ENCODE measurements around the gene TAF13.
"Not testable (repeated sequence)": the region's sequence is repeated elsewhere in the genome, so short reads cannot be mapped to it uniquely, and the experiment has no call there.

TAF13 gene

DNA sequence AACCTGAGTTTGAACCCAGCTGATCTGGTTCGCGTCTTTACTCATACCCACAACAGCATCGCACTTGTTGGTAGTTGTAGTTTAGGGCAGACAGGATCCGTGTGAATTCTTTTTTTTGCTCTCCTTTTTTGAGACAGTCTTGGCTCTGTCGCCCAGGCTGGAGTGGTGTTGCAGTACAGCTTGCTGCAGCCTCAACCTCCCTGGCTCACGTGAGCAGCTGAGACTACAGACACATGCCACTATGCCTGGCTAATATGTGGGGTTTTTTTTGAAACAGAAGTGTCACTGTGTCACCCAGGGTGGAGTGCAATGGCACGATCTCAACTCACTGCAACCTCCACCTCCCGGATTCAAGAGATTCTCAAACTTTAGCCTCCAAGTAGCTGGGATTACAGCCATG lies 7.9 kb downstream of the TAF13 start:
- TF ChIP-seq FOXP2 (optimal IDR thresholded peaks at IDR 0.05; ENCODE audit: control extremely low read depth, extremely low read length, insufficient read depth) (no peak), POLR2AphosphoS5 (IDR thresholded peaks at IDR 0.05; ENCODE audit: borderline replicate concordance, low read depth, low read length) (no peak), EZH2 (IDR thresholded peaks at IDR 0.05) (no peak)
- no peak overlapping the region for H3K27ac ChIP-seq
- no peak for DNase-seq (ENCODE audit: low read depth, low spot score)
- H3K9ac ChIP-seq (ENCODE audit: insufficient read length) = no peak overlapping the region
- H3K4me3 ChIP-seq = no peak overlapping the region
- H3K36me3 ChIP-seq (ENCODE audit: insufficient read depth, low read length) = peaks cover 33% of the 10 kb centered on the region
- no peaks in the 10 kb centered on the region for H3K9me3 ChIP-seq (ENCODE audit: low read depth, low read length)

DNA sequence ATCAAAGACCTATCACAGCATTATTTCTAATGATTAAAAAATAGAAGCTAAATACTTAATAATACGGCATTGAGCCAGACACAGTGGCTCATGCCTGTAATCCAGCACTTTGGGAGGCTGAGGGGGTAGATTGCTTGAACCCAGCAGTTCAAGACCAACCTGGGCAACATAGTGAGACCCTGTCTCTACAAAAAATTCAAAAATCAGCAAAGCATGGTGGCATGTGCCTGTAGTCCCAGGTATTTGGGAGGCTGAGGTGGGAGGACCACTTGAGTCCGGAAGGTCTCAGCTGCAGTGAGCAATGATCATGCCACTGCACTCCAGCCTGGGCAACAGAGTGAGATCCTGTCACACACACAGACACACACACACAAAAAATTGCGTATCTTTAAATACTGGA lies 10.7 kb downstream of the TAF13 start:
- H3K9ac ChIP-seq (ENCODE audit: insufficient read length) = no peak overlapping the region
- H3K4me3 ChIP-seq = no peak overlapping the region
- no peaks in the 10 kb centered on the region for H3K9me3 ChIP-seq (ENCODE audit: low read depth, low read length)
- H3K36me3 ChIP-seq (ENCODE audit: insufficient read depth, low read length) = peaks cover 33% of the 10 kb centered on the region
- TF ChIP-seq FOXP2 (optimal IDR thresholded peaks at IDR 0.05; ENCODE audit: control extremely low read depth, extremely low read length, insufficient read depth) (no peak), POLR2AphosphoS5 (IDR thresholded peaks at IDR 0.05; ENCODE audit: borderline replicate concordance, low read depth, low read length) (no peak), EZH2 (IDR thresholded peaks at IDR 0.05) (no peak)
- no peak for DNase-seq (ENCODE audit: low read depth, low spot score)
- H3K27ac ChIP-seq = no peak overlapping the region

DNA sequence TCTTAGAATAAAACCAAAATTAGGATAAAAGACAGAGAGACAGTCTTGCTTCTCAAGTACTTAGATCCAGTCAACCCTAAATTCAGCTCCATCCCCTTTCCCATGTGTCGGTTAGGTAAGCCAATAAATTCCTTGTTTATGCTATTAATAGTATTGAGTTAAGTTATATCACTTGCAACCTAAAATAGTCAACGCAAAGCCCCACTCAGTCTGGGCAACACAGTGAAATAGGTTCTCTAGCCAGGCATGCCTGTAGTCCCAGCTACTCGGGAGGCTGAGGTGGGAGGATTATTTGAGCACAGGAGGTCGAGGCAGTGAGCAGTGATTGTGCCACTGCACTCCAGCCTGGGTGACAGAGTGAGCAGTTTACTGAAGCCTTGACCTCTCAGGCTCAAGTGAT lies 14.6 kb downstream of the TAF13 start:
- Histone ChIP-seq H3K9ac (ENCODE audit: insufficient read length) (no peak overlapping the region), H3K36me3 (ENCODE audit: insufficient read depth, low read length) (peaks cover 15% of the 10 kb centered on the region), H3K4me3 (no peak overlapping the region), H3K27ac (no peak overlapping the region), H3K9me3 (ENCODE audit: low read depth, low read length) (no peaks in the 10 kb centered on the region)
- no peak for DNase-seq (ENCODE audit: low read depth, low spot score)
- TF ChIP-seq EZH2 (IDR thresholded peaks at IDR 0.05) = no peak
- TF ChIP-seq FOXP2 (optimal IDR thresholded peaks at IDR 0.05; ENCODE audit: control extremely low read depth, extremely low read length, insufficient read depth) = no peak
- TF ChIP-seq POLR2AphosphoS5 (IDR thresholded peaks at IDR 0.05; ENCODE audit: borderline replicate concordance, low read depth, low read length) = no peak

DNA sequence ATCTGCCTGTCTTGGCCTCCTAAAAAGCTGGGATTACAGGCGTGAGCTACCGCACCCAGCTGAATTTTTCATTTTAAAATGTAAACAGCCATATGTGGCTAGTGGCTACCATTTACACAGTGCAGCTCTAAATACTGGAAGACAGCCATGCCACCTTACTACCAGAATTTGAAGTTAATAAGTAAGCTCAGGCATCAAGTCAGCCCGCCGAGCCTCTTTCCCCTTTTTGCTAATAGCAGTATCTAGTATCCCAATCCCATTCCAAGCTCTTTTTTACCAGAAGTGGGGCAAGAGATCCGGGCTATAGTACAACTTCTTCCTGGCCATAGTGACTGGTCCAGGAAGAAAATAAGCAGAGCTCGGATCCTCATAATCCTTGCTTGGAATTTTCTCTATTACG lies 15.1 kb downstream of the TAF13 start:
- H3K4me3 ChIP-seq = no peak overlapping the region
- H3K9me3 ChIP-seq (ENCODE audit: low read depth, low read length) = no peaks in the 10 kb centered on the region
- H3K27ac ChIP-seq = no peak overlapping the region
- H3K9ac ChIP-seq (ENCODE audit: insufficient read length) = no peak overlapping the region
- DNase-seq (ENCODE audit: low read depth, low spot score) = no peak
- H3K36me3 ChIP-seq (ENCODE audit: insufficient read depth, low read length) = peaks cover 11% of the 10 kb centered on the region
- TF ChIP-seq EZH2 (IDR thresholded peaks at IDR 0.05) (no peak), FOXP2 (optimal IDR thresholded peaks at IDR 0.05; ENCODE audit: control extremely low read depth, extremely low read length, insufficient read depth) (no peak), POLR2AphosphoS5 (IDR thresholded peaks at IDR 0.05; ENCODE audit: borderline replicate concordance, low read depth, low read length) (no peak)

DNA sequence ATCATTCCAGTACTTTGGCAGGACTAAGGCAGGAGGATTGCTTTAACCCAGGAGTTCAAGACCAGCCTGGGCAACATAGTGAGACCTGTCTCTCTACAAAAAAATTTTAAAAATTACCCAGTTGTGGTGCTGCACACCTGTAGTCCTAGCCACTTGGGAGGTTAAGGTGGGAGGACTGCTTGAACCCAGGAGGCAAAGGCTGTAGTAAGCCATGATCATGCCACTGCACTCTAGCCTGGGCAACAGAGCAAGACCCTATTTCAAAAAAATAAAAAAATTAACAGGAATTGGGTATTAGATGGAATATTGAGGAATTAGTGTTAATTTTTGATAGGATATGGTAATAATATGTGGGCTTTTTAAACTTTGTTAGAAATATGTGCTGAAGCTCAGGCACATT lies 16.8 kb downstream of the TAF13 start:
- no peak for DNase-seq (ENCODE audit: low read depth, low spot score)
- no peaks in the 10 kb centered on the region for H3K9me3 ChIP-seq (ENCODE audit: low read depth, low read length)
- no peak overlapping the region for H3K4me3 ChIP-seq
- H3K27ac ChIP-seq = no peak overlapping the region
- no peak for TF ChIP-seq FOXP2 (optimal IDR thresholded peaks at IDR 0.05; ENCODE audit: control extremely low read depth, extremely low read length, insufficient read depth)
- no peak for TF ChIP-seq POLR2AphosphoS5 (IDR thresholded peaks at IDR 0.05; ENCODE audit: borderline replicate concordance, low read depth, low read length)
- TF ChIP-seq EZH2 (IDR thresholded peaks at IDR 0.05) = no peak
- no peak overlapping the region for H3K9ac ChIP-seq (ENCODE audit: insufficient read length)
- peaks cover 6% of the 10 kb centered on the region for H3K36me3 ChIP-seq (ENCODE audit: insufficient read depth, low read length)

DNA sequence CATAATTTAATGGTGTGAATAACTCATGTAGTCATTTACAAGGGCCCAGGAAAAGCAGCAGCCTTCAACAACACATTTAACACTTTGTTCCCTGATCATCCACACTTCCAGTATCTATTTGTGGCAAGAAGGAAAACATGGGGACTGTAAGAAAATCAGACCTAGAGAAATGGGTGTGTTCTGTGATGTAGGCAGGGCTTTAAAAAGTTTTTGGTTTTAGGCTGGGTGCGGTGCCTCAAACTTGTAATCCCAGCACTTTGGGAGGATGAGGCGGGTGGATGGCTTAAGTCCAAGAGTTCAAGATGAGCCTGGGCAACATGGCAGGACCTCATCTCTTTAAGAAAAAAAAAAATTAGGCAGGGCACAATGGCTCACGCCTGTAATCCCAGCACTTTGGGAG lies 19.7 kb downstream of the TAF13 start:
- no peak for DNase-seq (ENCODE audit: low read depth, low spot score)
- Histone ChIP-seq H3K4me3 (no peak overlapping the region), H3K27ac (no peak overlapping the region), H3K36me3 (ENCODE audit: insufficient read depth, low read length) (no peaks in the 10 kb centered on the region), H3K9ac (ENCODE audit: insufficient read length) (no peak overlapping the region), H3K9me3 (ENCODE audit: low read depth, low read length) (no peaks in the 10 kb centered on the region)
- TF ChIP-seq FOXP2 (optimal IDR thresholded peaks at IDR 0.05; ENCODE audit: control extremely low read depth, extremely low read length, insufficient read depth) (no peak), POLR2AphosphoS5 (IDR thresholded peaks at IDR 0.05; ENCODE audit: borderline replicate concordance, low read depth, low read length) (no peak), EZH2 (IDR thresholded peaks at IDR 0.05) (no peak)

DNA sequence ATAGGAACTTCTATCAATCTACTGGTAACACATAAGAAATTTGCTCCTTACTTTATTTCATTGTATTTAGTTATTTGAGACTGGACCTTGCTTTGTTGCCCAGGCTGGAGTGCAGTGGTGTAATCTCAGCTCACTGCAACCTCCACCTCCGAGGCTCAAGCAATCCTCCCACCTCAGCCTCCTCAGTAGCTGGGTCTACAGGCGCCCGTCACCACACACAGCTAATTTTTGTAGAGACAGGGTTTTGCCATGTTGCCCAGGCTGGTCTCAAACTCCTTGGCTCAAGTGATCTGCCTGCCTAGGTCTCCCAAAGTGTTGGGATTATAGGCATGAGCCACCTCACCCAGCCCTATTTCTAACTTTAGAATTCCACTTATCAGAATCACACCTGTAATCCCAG lies 23.7 kb downstream of the TAF13 start:
- H3K36me3 ChIP-seq (ENCODE audit: insufficient read depth, low read length); H3K4me3 ChIP-seq; H3K9ac ChIP-seq (ENCODE audit: insufficient read length); H3K9me3 ChIP-seq (ENCODE audit: low read depth, low read length); H3K27ac ChIP-seq; DNase-seq (ENCODE audit: low read depth, low spot score): not testable (repeated sequence)

DNA sequence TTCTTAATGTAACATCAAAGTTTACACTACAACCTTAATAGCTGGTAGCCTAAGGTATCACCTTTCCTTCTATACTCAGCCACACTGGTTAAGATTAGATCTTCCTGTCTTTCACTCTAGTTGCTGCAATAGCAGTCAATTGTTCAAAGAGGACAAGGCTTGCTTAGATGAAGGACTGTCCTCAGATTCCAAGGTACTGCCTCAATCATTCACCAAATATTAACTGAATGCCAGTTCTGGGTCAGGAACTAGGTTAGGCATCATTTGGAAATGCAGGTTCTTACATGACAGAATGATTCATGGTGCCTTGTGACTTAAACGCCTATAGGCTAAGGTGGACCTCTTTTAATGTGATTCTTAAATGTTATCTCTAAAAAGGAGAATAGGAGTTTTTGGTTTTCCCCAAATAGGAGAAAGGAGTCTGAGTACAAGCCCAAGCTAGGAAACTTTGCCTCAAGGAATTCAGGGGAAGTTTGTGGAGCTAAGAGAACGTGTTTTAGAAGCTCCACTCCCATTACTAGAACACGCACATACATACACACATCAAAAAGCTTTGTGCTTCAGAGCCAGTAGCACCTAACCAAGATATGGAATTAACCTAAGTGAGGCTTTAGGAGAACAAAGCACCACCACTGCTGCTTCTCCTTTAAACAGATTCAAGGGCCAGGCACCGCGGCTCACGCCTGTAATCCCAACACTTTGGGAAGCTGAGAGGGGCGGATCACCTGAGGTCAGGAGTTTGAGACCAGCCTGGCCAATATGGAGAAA lies 25.4 kb downstream of the TAF13 start:
- DNase-seq (ENCODE audit: low read depth, low spot score) = no peak
- Histone ChIP-seq H3K9me3 (ENCODE audit: low read depth, low read length) (no peaks in the 10 kb centered on the region), H3K9ac (ENCODE audit: insufficient read length) (no peak overlapping the region), H3K4me3 (no peak overlapping the region), H3K27ac (no peak overlapping the region), H3K36me3 (ENCODE audit: insufficient read depth, low read length) (no peaks in the 10 kb centered on the region)
- TF ChIP-seq POLR2AphosphoS5 (IDR thresholded peaks at IDR 0.05; ENCODE audit: borderline replicate concordance, low read depth, low read length) = no peak
- no peak for TF ChIP-seq FOXP2 (optimal IDR thresholded peaks at IDR 0.05; ENCODE audit: control extremely low read depth, extremely low read length, insufficient read depth)
- TF ChIP-seq EZH2 (IDR thresholded peaks at IDR 0.05) = no peak

DNA sequence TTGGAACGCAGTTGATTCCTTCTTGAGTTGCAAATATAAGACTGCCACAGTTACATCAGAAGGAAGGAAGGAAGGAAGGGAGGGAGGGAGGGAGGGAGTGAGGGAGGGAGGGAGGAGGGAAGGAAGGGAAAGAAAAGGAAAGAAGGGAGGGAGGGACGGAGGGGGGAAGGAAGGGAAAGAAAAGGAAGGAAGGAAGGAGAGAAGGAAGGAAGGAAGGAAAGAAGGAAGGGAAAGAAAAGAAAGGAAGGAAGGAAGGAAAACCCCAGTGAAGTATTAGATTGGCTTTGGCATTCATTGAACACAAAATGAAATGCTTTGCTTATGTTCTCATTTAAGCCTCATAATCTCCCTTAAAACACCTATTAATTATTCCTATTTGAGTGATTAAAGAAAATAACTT lies 27.5 kb downstream of the TAF13 start:
- no peak for DNase-seq (ENCODE audit: low read depth, low spot score)
- H3K27ac ChIP-seq = no peak overlapping the region
- no peaks in the 10 kb centered on the region for H3K9me3 ChIP-seq (ENCODE audit: low read depth, low read length)
- TF ChIP-seq FOXP2 (optimal IDR thresholded peaks at IDR 0.05; ENCODE audit: control extremely low read depth, extremely low read length, insufficient read depth) (no peak), EZH2 (IDR thresholded peaks at IDR 0.05) (no peak), POLR2AphosphoS5 (IDR thresholded peaks at IDR 0.05; ENCODE audit: borderline replicate concordance, low read depth, low read length) (no peak)
- no peak overlapping the region for H3K9ac ChIP-seq (ENCODE audit: insufficient read length)
- no peaks in the 10 kb centered on the region for H3K36me3 ChIP-seq (ENCODE audit: insufficient read depth, low read length)
- no peak overlapping the region for H3K4me3 ChIP-seq
